RKO (cell line): ENCODE data around the gene TEX13A.

Experiments used
- DNase-seq: peaks from one replicate; pipeline ENCODE4 v3.0.0-alpha.2; 2016; ENCODE audit warnings: low spot score

TEX13A gene

DNA sequence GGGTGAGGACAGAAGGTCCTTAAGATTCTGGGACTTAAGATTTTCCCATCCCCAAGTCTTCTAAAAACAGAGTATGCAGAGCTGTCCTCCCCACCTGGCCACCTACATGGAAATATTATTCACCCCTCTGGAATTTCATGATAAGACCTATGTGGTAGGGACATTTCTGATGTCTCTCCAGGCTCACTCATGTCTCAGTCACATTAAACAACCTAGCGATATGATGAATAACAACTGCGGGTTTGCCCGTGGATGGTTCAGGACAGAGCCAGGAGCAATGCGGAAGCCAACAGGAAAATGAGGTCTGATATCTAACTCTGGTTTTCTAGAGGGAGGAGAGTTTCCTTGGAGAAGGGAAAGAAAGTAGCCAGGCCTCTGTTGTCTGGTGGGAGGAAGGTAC, 47.4 kb downstream of the TEX13A start:
- DNase-seq, result no peak
